HepG2 (cell line): Measurements from ENCODE around the gene SPN. TPM values are rescaled to one million over a fixed set of nuclear protein-coding genes. Genes with fewer than 3 reads are reported as not detected.

Experiments used
- ATAC-seq: fragments of 200-7000 bp; cut with Tn5 transposase; 3 replicates; pipeline ENCODE4 v1.9.1; 2020; ENCODE audit warnings: mild to moderate bottlenecking, moderate library complexity
- BruUV-seq: library from RNA; stranded (reverse); fragments of 400-500 nt; replicated peaks from 2 replicates; lab custom pipeline; 2021; lab: Mats Ljungman, UMichigan
- CTCF ChIA-PET: fragments of 300-600 bp; formaldehyde crosslinking; extraction: SDS; loops from one replicate; lab custom pipeline; 2021; ENCODE audit warnings: low total read pairs, inconsistent platforms, low intra/inter-chr PET ratio; lab: Yijun Ruan, JAX
- POLR2A ChIA-PET: fragments of 350-600 bp; sonication (Branson Sonifier 250); formaldehyde crosslinking; loops from one replicate; lab custom pipeline; 2020; ENCODE audit warnings: antibody characterized with exemption, inconsistent platforms; lab: Yijun Ruan, JAX
- DNase-seq: peaks from one replicate; pipeline ENCODE4 v3.0.0-alpha.2; 2015; ENCODE audit warnings: low spot score
- FAIRE-seq: peaks from 3 replicates; lab custom pipeline; 2011; peaks lifted over from hg19 to GRCh38; lab: Jason Lieb, UNC
- H2AFZ ChIP-seq: one replicate; pipeline ENCODE4 v1.6.1; 2011; ENCODE audit warnings: low read length, inconsistent platforms
- H3K27ac ChIP-seq: fragments of 300-600 bp; 3 replicates; pipeline ENCODE4 v1.8.0; 2011; ENCODE audit warnings: mixed run types, mild to moderate bottlenecking, mixed read lengths, low read length, inconsistent platforms; ENCODE audit not compliant: insufficient read depth; ENCODE audit errors: extremely low read length
- H3K27me3 ChIP-seq, 2 experiments: fragments of 200-600 bp in 1 of 2; 2 replicates in 1 of 2; 3 replicates in 1 of 2; pipeline versions ENCODE4 v1.6.0 to v1.8.0; 2011; ENCODE audit warnings: low read length in 2 of 2, mild to moderate bottlenecking in 2 of 2, moderate library complexity in 2 of 2, inconsistent platforms in 1 of 2; ENCODE audit not compliant: insufficient read depth in 2 of 2, control insufficient read depth in 1 of 2
- H3K36me3 ChIP-seq, 2 experiments: fragments of 200-600 bp in 1 of 2; replicated peaks in 1 of 2; 2 replicates in 1 of 2; 3 replicates in 1 of 2; pipeline versions ENCODE4 v1.5.1 to v1.8.0; 2011; ENCODE audit warnings: low read length in 2 of 2, inconsistent platforms in 1 of 2; ENCODE audit not compliant: insufficient read depth in 2 of 2, control insufficient read depth in 1 of 2
- H3K4me1 ChIP-seq: 2 replicates; pipeline ENCODE4 v1.5.1; 2012; ENCODE audit warnings: low read length, inconsistent platforms; ENCODE audit not compliant: insufficient read depth
- H3K4me2 ChIP-seq: 2 replicates; pipeline ENCODE4 v1.6.0; 2011; ENCODE audit warnings: low read depth, low read length, inconsistent platforms
- H3K4me3 ChIP-seq, 3 experiments: fragments of 200-600 bp in 1 of 3; sonication (generic), shearing (Covaris generic) in 1 of 3; replicated peaks in 1 of 3; 2 replicates each; pipeline ENCODE4 v1.5.1; 2011 to 2016; ENCODE audit warnings: low read length in 3 of 3, inconsistent platforms in 2 of 3, low read depth in 2 of 3, mild to moderate bottlenecking in 2 of 3, control low read depth in 1 of 3, mixed read lengths in 1 of 3; ENCODE audit not compliant: insufficient read depth in 1 of 3
- H3K79me2 ChIP-seq: one replicate; pipeline ENCODE4 v1.6.1; 2011; ENCODE audit warnings: low read length, inconsistent platforms; ENCODE audit not compliant: insufficient read depth
- H3K9ac ChIP-seq: 2 replicates; pipeline ENCODE4 v1.6.0; 2011; ENCODE audit warnings: mild to moderate bottlenecking, low read depth, low read length, inconsistent platforms; ENCODE audit not compliant: insufficient read depth
- H3K9me3 ChIP-seq: 2 replicates; pipeline ENCODE4 v1.5.1; 2012; ENCODE audit warnings: mild to moderate bottlenecking, low read length
- H4K20me1 ChIP-seq: 2 replicates; pipeline ENCODE4 v1.6.0; 2011; ENCODE audit warnings: inconsistent platforms, mild to moderate bottlenecking, low read length, moderate library complexity; ENCODE audit not compliant: insufficient read depth
- ARHGAP35 ChIP-seq: sonication (generic); formaldehyde crosslinking; IDR thresholded peaks from 2 replicates; pipeline ENCODE4 v1.9.0; 2022; ENCODE audit warnings: mild to moderate bottlenecking, inconsistent platforms, moderate library complexity, missing genetic modification reagents, borderline replicate concordance
- ETV5 ChIP-seq: IDR thresholded peaks from 2 replicates; pipeline ENCODE4 v1.6.1; 2018; ENCODE audit warnings: missing biosample characterization, missing genetic modification reagents, inconsistent platforms, borderline replicate concordance
- ISL2 ChIP-seq: sonication (generic); formaldehyde crosslinking; IDR thresholded peaks from 2 replicates; pipeline ENCODE4 v1.5.0; 2020; ENCODE audit warnings: missing genetic modification reagents
- MLLT10 ChIP-seq: sonication (generic); formaldehyde crosslinking; IDR thresholded peaks from 2 replicates; pipeline ENCODE4 v1.4.0; 2020; ENCODE audit warnings: missing genetic modification reagents
- NFKB2 ChIP-seq: sonication (generic); formaldehyde crosslinking; IDR thresholded peaks from 2 replicates; pipeline ENCODE4 v1.4.0; 2020; ENCODE audit warnings: missing genetic modification reagents, borderline replicate concordance
- SMAD1 ChIP-seq: sonication (generic); formaldehyde crosslinking; IDR thresholded peaks from 2 replicates; pipeline ENCODE4 v1.4.0; 2020; ENCODE audit warnings: missing genetic modification reagents, low read depth, mild to moderate bottlenecking, borderline replicate concordance
- SMARCC2 ChIP-seq: fragments of 450-650 bp; IDR thresholded peaks from 2 replicates; pipeline ENCODE4 v1.6.1; 2017; ENCODE audit warnings: antibody characterized with exemption, mild to moderate bottlenecking
- YEATS2 ChIP-seq: sonication (generic); formaldehyde crosslinking; IDR thresholded peaks from 2 replicates; pipeline ENCODE4 v1.4.0; 2020; ENCODE audit warnings: missing genetic modification reagents, borderline replicate concordance
- ZBTB1 ChIP-seq: sonication (generic); formaldehyde crosslinking; IDR thresholded peaks from 2 replicates; pipeline ENCODE4 v1.4.0; 2020; ENCODE audit warnings: missing genetic modification reagents, borderline replicate concordance
- ZFP82 ChIP-seq: sonication (generic); formaldehyde crosslinking; IDR thresholded peaks from 2 replicates; pipeline ENCODE4 v1.5.1; 2020; ENCODE audit warnings: mild to moderate bottlenecking, missing genetic modification reagents, borderline replicate concordance
- ZNF674 ChIP-seq: sonication (generic); formaldehyde crosslinking; IDR thresholded peaks from 2 replicates; pipeline ENCODE4 v1.5.0; 2020; ENCODE audit warnings: low read depth, mild to moderate bottlenecking, missing genetic modification reagents
- WGBS: methylation state at CpG from one replicate; pipeline ENCODE4 v1.1.6; 2017; ENCODE audit warnings: low lambda C conversion rate; 5-methylcytosine and 5-hydroxymethylcytosine counted together
- in situ Hi-C: cut with HindIII; loops from 2 replicates; pipeline ENCODE4 v1.10.0; 2017; ENCODE audit warnings: low pct_unique_long_range_greater_than_20kb; ENCODE audit not compliant: extremely low pct_ligation_motif_present
- intact Hi-C: fragments of 100-400 bp; cut with micrococcal nuclease; formaldehyde crosslinking; loops from one replicate; pipeline ENCODE4 v1.10.0; 2022; ENCODE audit not compliant: unreplicated experiment
- polyA plus RNA-seq, 8 experiments: library from polyadenylated mRNA; depleted of rRNA in 3 of 8; stranded (reverse) in 7 of 8; unstranded in 1 of 8; fragments of >200 nt; fragmentation: Illumina TruSeq in 4 of 8; extraction: Trizol in 4 of 8; gene quantifications; 2 replicates each; pipeline versions ENCODE4 v1.2.1 to v1.2.3, GENCODE V29; 2011 to 2016; ENCODE audit warnings: low read depth in 4 of 8, missing spikeins in 1 of 8, mixed read lengths in 1 of 8; ENCODE audit not compliant: insufficient read depth in 1 of 8
- total RNA-seq, 5 experiments: library from RNA; depleted of rRNA; stranded (reverse); fragments of >200 nt; fragmentation: Illumina TruSeq; extraction: Trizol; gene quantifications; 2 replicates each; pipeline ENCODE4 v1.2.3, GENCODE V29; 2016; ENCODE audit warnings: low read depth in 1 of 5
- TF ChIP-seq, protein P1 (sequence below): sonication (generic); formaldehyde crosslinking; conservative IDR thresholded peaks from 2 replicates; pipeline ENCODE4 v1.4.0; 2020; ENCODE audit warnings: missing genetic modification reagents
- TF ChIP-seq, protein P2 (sequence below): IDR thresholded peaks from 2 replicates; pipeline ENCODE4 v1.6.1; 2012; ENCODE audit warnings: low read depth, low read length, improper control_type of control experiment
- TF ChIP-seq, protein P3 (sequence below): sonication (generic); formaldehyde crosslinking; IDR thresholded peaks from 2 replicates; pipeline ENCODE4; 2020; ENCODE audit warnings: missing genetic modification reagents, mild to moderate bottlenecking, borderline replicate concordance

SPN gene
- total and polyA plus RNA-seq, 2 of the 13 experiments (the other 11 are each of a cell fraction or from before 2014, with no cell fraction given) = 0.22 to 1.6 TPM

DNA sequence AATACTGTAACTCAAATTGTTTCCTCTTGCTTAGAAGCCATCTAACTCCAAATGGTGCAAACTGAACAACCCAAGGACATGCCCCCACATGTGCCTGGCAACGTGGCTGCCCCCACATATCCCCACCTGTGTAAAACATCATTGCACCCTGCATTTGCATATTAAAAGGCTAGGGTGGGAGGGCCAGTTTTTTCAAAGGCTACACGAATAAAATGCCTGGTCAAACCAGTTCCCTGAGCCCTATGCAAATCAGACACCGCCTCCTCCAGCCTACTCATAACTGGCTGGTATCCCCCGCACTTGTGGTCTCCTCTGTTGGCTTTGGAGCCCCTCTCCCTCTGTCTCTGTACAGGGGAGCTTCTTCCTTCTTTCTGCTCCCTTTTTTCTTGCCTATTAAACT, 56.0 kb downstream of the SPN start:
- no peak for ATAC-seq
- ChIA-PET POLR2A (no interaction called here), CTCF (no interaction called here)
- Histone ChIP-seq H3K27ac (no peak overlapping the region), H3K27me3 (no peaks in the 10 kb centered on the region; a peak in 1 of 5 replicates), H4K20me1 (no peaks in the 10 kb centered on the region), H3K79me2 (no peaks in the 10 kb centered on the region), H3K9me3 (no peaks in the 10 kb centered on the region), H3K9ac (no peak overlapping the region), H2AFZ (no peak overlapping the region), H3K4me3 (no peak overlapping the region), H3K36me3 (no peaks in the 10 kb centered on the region), H3K4me1 (peaks cover 20% of the 10 kb centered on the region), H3K4me2 (no peak overlapping the region)
- intact Hi-C loops (no loop called here), in situ Hi-C loops (no loop called here)
- DNase-seq = no peak
- no peak for FAIRE-seq
- WGBS = 26% methylated on average over 4 of the region's 4 CpGs
- no TSS peak for BruUV-seq
- TF ChIP-seq ARHGAP35 (CRISPR knock-in tag) (no peak), ZBTB1 (no peak), ISL2 (CRISPR knock-in tag) (no peak), YEATS2 (no peak), SMARCC2 (no peak), SMAD1 (CRISPR knock-in tag) (no peak), NFKB2 (CRISPR knock-in tag) (no peak), ZNF674 (CRISPR knock-in tag) (no peak), MLLT10 (CRISPR knock-in tag) (no peak), ETV5 (CRISPR knock-in tag) (no peak), ZFP82 (no peak)
- TF ChIP-seq, protein P1, sequence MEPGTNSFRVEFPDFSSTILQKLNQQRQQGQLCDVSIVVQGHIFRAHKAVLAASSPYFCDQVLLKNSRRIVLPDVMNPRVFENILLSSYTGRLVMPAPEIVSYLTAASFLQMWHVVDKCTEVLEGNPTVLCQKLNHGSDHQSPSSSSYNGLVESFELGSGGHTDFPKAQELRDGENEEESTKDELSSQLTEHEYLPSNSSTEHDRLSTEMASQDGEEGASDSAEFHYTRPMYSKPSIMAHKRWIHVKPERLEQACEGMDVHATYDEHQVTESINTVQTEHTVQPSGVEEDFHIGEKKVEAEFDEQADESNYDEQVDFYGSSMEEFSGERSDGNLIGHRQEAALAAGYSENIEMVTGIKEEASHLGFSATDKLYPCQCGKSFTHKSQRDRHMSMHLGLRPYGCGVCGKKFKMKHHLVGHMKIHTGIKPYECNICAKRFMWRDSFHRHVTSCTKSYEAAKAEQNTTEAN = no peak
- TF ChIP-seq, protein P2, sequence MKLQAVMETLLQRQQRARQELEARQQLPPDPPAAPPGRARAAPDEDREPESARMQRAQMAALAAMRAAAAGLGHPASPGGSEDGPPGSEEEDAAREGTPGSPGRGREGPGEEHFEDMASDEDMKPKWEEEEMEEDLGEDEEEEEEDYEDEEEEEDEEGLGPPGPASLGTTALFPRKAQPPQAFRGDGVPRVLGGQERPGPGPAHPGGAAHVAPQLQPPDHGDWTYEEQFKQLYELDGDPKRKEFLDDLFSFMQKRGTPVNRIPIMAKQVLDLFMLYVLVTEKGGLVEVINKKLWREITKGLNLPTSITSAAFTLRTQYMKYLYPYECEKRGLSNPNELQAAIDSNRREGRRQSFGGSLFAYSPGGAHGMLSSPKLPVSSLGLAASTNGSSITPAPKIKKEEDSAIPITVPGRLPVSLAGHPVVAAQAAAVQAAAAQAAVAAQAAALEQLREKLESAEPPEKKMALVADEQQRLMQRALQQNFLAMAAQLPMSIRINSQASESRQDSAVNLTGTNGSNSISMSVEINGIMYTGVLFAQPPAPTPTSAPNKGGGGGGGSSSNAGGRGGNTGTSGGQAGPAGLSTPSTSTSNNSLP = no peak
- TF ChIP-seq, protein P3, sequence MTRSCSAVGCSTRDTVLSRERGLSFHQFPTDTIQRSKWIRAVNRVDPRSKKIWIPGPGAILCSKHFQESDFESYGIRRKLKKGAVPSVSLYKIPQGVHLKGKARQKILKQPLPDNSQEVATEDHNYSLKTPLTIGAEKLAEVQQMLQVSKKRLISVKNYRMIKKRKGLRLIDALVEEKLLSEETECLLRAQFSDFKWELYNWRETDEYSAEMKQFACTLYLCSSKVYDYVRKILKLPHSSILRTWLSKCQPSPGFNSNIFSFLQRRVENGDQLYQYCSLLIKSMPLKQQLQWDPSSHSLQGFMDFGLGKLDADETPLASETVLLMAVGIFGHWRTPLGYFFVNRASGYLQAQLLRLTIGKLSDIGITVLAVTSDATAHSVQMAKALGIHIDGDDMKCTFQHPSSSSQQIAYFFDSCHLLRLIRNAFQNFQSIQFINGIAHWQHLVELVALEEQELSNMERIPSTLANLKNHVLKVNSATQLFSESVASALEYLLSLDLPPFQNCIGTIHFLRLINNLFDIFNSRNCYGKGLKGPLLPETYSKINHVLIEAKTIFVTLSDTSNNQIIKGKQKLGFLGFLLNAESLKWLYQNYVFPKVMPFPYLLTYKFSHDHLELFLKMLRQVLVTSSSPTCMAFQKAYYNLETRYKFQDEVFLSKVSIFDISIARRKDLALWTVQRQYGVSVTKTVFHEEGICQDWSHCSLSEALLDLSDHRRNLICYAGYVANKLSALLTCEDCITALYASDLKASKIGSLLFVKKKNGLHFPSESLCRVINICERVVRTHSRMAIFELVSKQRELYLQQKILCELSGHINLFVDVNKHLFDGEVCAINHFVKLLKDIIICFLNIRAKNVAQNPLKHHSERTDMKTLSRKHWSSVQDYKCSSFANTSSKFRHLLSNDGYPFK = no peak
